ENCODE data around the gene LRRN2.

- TF ChIP-seq POLR2A (IDR thresholded peaks at IDR 0.05): no peak
- TF ChIP-seq EP300 (IDR thresholded peaks at IDR 0.05): no peak
These were observed 62.1 kb downstream of the LRRN2 start for GRCh38 chr1:204623365-204623893.

All from gastroesophageal sphincter (tissue), 2 donors.